HG03064 (cell line): ENCODE results near the gene KRTAP17-1.

Experiments used
- ATAC-seq: cut with Tn5 transposase; IDR thresholded peaks from one replicate; pipeline ENCODE4 v1.9.1; 2021; ENCODE audit warnings: low read depth; ENCODE audit not compliant: unreplicated experiment

Gene KRTAP17-1

DNA sequence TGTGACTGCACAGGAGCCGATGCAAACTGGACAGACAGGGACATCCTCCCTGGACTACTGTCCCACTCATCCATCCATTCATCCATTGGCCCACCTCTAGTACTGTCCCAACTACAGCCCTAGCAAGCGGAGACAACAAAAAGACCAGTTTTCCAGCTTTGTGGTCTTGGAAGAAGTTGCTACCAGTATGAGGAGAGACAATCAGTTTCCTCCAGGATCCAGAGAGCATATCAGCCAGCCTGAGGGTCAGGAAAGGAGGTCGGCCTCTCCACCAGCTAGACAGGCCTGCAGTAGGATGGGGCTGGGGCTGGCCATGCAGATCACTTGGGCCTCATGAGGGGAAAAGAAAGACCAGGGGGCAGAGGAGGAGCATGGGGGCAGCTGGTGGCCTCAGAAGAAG is 18.3 kb upstream of the KRTAP17-1 start:
- no peak for ATAC-seq

DNA sequence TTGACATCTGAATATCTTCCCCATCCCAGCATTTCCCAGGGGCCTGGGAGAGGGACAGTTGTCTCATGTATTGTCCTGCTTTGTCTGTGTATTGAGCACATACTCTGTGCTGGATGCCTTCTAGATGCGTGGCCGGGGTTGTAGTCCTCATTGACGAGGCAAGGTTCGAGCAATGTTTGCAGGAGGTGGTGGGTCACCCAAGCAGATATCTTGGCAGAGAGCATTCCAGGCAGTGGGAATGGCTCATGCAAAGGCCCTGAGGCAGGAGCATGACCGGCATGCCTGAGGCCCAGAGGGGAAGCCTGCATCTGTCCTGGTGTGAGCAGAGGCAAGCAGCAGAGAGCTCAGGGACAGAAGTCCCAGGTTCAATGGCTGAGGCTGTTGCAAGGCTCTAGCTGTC is 17.6 kb upstream of the KRTAP17-1 start:
- ATAC-seq: no peak

DNA sequence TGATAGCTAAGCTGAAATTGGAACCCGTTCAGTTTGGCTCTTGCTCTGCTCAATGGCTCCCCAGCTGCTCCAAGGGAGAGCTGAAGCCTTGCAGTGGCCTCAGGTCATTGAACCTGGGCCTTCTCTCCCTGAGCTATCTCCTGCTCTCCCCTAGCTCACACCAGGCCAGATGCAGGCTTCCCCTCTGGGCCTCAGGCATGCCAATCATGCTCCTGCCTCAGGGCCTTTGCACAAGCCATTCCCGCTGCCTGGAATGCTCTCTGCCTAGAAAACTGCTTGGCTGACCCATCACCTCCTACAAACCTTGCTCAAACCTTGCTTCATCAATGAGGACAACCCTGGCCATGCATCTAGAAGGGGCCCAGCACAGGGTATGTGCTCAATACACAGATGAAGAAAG is 16.7 kb upstream of the KRTAP17-1 start:
- ATAC-seq: no peak

DNA sequence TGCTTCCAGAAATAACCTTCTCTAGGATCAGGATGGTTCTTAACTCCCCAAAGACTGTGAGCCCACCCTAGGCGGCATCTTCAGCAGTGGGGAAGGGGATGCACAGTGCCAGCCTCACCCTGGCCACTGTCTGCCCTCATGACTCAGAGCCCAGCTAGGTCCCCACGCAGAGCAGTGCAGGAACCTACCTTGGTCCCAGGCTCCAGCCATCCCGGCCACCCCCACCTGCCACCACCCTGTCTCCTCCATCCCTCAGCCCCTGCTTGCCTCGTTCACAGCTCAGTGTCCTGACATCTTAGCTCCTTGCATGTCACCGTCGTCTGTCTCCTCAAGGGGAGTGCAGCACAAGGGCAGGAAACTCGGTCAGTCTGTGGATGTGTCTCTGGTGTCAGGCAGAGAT is 16.1 kb upstream of the KRTAP17-1 start:
- ATAC-seq: no peak

DNA sequence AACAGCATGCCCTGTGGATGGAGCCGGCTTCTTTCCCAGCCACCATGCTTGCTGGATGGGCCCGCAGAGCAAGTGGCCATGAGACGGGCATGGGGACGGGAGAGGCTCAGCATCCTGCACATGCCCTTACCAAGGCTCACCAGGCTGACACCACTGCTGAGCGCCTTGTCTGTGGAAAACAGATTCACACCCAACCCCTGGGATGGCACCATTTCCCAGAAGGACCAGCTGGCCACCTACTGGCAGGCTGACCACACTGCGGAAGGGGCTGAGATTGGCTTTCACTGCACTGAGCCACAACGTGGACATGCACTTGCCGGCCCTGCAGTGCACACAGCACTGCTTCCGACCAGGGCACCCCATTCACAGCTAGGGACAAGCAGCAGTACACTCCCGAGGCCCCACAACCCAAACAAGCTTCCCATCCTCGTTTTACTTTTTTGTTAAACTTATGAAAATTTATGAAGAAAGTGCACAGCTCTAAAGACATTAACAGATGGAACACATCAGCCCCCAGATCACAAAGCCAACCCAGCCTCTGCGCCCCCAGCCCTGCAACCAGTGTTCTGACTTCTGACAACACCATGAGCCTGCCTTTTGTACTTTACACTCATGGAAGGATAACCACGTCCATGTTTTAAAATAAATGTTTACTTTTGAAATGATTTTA is 13.9 kb upstream of the KRTAP17-1 start:
- no peak for ATAC-seq

DNA sequence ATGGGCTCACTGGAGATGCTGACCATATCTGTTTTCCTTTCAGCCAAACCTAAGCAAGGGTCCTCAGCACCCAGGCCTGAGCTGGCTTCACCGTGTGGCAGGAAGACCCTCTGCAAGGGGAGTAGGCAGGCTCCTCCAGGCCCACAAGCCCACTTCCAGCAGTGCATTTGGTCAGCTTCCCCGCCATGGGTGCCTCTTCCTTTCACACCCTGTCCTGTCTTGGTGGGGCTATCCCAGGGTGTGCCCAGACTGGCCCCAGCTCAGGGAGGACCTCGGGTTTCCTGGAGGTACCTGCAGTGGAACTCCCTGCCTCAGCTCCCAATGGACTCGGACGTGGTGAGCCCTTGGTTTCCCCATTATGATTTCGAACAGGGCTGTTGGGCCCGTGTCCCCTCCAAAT is 12.7 kb upstream of the KRTAP17-1 start:
- no peak for ATAC-seq

DNA sequence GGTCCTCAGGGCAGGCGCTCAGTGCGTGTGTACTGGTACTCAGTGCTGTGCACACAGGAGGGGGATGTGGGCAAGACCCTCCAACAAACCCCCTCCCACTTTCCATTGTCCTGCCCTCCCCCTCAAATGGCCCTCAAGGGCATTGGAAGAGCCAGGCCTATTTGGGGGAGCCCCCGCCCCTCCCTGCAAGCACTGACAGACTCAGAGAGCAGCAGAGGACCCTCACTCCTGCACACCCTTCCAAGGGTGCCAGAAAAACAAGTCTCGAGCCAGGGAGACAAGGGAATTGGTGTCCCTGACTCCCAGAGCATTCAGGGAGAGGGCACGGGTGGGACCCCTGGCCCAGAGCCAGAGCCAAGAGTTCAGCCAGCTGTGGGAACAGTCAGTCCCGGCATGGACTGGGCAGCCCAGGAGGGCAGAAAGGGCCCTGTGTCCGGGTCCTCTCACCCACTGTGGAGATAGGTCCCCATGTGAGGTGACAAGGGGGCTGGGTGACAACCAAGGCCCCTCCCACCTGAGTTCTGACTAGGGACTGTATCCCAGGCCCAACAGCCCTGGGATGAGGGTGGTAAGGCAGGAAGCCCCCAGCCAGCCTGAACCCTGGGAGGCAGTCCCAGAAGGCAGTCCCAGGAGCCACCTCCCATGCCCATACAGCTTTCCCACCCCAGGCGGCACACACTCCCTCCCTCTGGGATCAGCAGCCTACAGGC is 12.1 kb upstream of the KRTAP17-1 start:
- no peak for ATAC-seq

DNA sequence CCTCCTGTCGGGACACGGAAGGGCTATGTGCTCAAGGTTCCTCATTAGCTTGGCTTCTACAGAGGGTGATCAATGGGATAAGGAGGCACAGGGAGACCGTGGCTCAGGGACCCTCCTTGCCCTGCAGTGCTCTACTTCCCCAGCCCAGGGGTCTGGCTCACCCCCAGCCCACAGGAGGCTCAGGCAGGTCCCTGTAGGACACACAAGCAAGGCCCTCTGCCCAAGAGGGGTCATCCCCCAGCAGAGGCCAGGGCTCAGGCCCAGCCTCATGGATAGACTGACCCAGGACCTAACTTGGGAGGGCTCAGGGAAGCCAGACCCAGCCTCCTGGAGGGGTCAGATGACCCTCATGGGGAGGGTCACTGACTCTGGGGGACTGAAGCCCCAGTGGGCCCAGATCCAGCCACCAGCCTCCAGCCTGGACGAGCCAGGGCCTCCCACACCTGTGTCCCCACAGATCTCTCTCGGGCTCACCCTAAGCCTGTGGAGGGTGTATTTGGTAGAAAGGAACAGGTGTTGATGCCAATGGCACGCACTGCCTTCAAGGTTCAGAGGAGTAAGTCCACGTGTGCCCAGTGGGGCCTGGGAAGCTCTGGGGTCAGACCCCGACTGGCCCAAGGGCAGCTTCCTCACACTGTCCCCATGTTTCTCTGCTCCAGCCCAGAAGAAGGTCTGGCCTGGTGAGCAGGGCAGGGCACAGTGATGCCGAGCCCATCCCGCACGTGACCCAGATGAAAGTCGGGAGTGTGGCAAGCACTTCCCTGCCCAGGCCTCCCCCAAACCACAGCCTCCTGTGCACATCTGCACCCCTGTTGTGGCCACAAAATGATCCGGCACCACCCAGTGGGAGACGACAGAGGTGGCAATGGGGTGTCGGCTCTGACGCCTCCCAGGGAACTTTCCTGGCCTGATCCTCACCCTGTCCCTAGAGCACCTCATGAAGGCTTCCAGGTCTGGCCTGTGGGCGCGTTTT is 10.9 kb upstream of the KRTAP17-1 start:
- ATAC-seq: no peak

DNA sequence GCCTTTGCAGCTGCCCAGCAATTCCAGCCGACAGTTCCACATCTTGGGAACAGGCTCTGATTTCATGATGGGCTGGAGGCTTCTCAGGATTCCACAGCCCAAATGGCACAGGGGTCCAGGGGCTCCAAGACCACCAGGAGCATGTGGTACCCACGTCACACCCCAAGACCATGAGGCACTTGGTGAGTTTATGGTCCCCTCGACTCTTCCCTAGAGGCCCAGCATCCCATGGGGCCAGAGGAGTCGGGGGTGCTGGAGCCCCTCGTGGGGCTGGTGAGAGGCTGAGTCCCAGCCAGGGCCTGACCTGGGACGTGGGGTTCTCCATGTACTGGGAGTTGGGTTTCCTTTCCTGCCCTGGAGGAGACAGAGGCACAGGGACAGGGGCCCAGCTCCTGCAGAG is 10.1 kb upstream of the KRTAP17-1 start:
- no peak for ATAC-seq

DNA sequence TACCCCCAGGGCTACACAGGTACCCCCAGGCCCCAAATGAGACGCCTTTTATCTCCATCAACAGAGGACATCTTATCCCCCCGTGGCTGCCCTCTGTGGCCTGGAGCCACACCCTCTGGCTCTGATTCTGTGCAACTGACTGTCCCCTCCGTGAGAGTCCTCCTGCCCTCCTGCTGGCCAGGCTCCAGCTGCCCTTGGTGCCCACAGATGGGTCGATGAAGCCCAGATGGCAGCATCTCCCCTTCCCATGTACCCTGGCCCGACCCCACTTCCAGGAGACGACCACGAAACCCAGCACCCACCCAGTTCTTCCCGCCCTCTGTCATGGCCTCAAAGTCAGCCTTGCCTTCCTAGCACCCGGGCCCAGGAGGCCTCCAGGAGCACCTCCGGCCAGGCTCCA is 9.6 kb upstream of the KRTAP17-1 start:
- ATAC-seq: no peak

DNA sequence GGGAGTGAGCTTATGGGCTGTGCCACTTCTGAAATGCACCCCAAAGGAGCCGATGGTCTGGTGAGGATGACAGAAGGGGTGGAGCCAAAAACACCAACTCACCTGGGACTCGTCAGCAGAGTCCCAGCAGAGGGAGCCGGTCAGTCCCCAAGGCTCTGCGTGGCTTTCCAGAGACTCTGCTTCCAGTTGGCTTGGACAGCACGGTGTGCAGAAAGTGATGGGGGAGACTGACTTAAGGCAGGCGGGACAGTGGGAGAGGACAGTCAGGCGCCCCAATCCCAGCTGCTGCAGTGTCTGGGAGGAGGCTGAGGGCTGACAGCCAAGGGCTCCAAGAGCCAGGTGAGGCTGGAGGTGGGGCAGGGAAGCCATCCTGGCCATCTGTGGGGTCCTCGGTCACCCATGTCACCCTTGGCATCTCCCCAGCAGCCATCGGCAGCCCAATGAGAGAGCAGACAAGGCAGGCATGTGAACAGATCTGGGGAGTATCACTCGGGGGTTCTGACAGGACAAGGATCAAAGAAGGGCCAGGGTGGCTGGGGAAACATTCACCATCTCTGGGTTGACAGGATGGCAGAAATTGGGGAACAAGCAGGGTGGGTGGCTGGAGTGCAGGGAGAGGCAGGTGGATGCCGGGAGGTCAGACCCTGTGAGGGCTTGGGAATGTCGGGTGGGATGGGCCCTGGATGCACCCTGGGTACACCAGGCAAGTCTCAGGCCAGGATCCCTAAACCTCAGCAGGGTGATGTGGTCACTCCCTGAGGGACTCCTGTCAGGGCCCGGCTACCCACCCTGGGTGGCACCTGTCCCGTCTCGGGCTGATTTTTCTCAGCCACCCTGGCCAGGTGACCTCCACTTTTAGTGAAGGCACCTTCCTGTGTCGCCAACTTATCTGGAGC is 8.9 kb upstream of the KRTAP17-1 start:
- ATAC-seq: no peak

DNA sequence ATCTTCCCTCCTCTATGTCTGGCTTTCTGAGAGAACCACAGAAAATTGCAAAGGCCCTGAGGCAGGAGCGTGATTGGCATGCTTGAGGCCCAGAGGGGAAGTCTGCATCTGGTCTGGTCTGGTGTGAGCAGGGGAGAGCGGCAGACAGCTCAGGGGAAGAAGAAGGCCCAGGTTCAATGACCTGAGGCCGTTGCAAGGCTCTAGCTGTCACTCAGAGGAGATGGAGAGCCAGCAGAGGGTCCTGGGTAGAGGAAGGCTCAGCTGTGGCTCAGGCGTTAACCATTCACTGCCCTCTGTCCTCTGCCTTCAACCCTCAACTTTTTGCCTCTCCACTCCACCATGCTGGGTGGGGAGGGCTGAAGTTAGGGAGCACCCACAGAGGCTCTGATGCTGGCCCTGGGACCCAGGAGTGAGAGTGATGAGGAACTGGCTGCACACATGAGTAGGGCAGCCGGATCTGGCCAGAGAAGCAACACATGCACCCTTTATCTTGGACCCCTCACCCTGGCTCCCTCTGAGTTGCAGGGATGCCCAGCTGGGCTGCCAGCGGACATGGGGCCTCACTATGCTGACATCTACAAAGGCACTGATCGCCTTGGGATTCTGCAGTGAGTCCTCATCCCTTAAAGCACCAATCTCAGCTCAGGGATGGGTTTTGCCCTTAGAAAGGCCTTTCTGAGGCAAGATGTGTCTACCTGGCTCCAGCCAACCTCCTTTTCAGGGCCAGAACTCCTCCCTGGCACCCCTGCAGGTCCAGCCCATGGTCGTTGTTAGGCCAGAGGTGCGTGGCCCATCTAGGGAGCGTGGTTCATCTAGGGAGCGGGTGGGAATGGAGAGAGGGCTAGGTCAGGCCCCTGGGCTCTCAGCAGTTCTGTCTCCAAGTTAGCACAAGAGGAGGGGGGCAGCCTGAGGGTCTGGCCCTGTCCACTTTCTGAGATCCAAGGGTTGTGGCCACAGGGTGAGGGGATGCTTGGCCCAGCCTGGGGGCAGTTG is 7.7 kb upstream of the KRTAP17-1 start:
- no peak for ATAC-seq

DNA sequence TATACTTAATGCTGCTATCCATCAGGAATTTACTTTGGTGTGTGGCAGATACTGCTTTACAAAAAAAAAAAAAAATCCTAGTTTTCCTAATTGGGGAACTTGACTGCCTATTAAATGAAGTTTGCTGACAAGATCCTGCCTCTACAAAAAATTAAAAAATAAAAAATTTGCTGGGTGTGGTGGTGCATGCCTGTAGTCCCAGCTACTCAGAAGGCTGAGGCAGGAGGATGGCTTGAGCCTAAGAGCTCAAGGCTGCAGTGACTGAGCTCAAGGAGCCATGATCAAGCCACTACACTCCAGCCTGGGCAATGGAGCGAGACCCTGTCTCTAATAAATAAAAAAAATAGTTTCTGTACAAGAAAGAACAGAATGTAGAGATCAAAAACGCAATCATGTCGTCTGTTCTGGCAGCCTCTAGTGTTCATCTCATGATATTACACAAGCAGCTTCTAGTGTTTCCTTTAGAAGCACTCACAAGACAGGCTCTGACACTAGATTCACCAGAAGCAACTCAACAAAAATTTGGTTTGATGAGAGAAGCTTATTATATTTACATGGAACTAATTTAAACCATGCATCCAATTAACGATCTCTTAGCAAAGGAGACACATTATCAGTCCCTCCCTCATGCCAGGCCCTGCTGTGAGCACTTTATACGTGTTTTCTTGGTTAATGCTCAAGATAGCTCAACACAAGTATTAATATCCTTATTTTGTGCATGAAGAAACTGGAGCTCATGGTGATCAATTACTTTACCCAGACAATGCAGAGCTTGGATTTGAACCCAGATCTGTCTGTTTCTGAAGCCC is 6.8 kb upstream of the KRTAP17-1 start:
- ATAC-seq: no peak

DNA sequence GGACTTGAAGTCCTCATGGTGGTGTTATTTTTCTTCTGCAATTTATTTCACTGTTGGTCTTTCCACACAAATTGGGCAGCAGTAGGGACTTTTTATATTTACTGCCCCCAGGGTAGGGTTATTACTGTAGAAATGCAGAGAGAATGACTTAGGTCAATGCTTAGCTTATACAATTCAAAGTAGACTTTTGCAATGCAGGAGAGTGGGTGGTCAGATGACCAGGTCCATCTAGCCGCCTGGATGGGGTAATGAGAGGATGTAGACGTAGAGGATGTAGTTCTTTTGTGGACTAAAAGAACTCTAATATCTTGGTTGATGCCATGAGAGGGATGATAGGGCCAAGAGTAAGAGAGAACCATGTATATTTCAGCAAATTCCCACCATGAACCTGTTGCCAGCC is 2.7 kb upstream of the KRTAP17-1 start:
- ATAC-seq: no peak

DNA sequence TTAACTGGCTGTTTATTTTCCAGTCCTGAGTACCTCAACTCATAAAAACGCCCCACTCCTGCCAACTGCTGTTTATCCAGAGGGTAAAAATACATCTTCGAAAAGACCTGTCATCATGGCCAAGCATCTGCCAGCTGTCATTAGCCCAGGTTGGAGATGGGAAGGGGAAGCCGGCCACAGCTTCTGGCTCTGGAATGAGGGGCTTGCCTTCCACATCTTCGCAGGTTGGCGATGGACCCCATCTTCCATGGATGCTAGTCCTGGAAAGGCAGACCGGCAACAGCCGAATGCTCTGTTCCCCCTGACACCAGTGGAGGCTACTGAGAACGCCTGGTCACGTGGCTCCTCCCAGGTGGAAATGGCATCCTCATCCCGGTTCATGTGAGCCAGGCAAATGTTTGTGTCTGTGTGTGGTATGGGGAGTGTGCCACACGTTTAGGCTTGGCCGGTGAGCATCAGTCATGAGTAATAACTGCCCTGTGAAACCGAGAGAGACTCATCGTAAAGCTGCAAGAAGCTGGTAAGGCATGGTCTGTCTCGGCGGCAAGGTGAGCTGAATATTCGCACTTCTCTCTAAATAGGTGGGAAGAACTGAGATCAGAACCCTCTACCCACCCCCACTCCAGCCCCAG is 420 bp upstream of the KRTAP17-1 start:
- ATAC-seq: no peak

DNA sequence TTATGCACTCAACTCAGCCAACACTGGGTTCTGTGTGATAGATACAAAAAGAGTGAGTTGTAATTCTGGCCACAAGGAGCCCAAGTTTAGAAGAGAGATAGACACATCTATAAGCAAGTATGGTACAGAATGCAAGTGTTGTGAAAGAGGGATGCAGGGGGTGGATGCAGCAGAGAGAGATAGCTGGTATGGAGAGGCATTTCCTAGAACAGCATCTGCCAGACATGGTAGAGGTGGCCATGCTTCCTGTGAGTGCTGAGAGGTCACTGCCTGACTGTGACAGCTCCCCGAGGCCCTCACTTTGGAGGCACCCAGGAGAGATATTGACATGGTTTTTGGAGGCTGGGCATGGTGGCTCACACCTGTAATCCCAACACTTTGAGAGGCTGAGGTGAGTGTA is 4.4 kb downstream of the KRTAP17-1 start:
- ATAC-seq: no peak

DNA sequence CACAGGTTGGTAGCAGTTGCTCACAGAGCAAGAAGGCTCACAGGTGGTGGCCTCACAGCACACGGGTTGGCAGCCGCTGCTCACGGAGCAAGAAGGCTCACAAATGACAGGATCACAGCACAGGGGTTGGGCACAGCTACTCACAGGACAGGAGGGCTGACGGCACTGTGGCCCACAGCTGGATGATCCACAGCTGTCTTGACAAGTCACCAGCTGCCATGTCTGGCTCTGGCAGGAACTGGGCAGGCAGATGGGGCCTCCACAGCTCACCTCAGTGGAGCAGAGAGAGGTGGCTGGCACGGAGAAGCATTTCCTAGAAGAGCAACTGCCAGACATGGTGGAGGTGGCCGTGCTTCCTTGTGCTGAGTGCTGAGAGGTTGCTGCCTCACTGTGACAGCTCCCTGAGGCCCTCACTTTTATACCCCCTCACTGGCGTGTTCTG is 6.6 kb downstream of the KRTAP17-1 start, which contains the start of gene KRTAP16-1:
KRTAP16-1 (minus strand) TSS at position 392 of the 442 bp plus-strand sequence; CDS start at position 336, 56 bp downstream.
- no peak for ATAC-seq
